VCaP (cell line): Measurements from ENCODE around the gene SHISA4.
"Not testable (repeated sequence)": the region's sequence is repeated elsewhere in the genome, so short reads cannot be mapped to it uniquely, and the experiment has no call there.

ENCODE experiments used
- H3K27ac ChIP-seq: fragments of 450-650 bp; 2 replicates; pipeline ENCODE4 v1.5.1; 2017
- TF ChIP-seq, protein P1 (sequence below): fragments of 450-650 bp; conservative IDR thresholded peaks from 2 replicates; pipeline ENCODE4 v1.5.1; 2017; ENCODE audit warnings: mild to moderate bottlenecking, moderate library complexity

Gene SHISA4

DNA sequence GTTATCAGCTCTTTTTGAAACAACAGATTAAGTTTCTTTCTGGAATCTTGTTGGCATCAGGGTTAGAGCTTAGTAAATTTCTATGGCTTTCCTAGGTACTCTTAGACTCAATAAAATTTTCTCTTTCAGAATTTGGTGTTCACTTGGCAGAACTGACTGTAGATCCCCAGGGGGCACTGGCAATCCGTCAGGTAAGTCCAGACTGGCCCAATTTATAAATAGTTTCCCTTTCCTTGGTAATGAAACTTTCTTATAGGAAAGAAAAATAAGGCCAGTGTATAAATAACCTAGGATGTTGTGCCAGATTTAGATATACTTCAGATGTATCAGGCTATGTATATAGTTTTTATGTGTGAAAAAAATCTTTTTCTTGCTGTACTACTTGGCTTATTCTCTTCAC lies 41.5 kb upstream of the SHISA4 start:
- TF ChIP-seq, protein P1, sequence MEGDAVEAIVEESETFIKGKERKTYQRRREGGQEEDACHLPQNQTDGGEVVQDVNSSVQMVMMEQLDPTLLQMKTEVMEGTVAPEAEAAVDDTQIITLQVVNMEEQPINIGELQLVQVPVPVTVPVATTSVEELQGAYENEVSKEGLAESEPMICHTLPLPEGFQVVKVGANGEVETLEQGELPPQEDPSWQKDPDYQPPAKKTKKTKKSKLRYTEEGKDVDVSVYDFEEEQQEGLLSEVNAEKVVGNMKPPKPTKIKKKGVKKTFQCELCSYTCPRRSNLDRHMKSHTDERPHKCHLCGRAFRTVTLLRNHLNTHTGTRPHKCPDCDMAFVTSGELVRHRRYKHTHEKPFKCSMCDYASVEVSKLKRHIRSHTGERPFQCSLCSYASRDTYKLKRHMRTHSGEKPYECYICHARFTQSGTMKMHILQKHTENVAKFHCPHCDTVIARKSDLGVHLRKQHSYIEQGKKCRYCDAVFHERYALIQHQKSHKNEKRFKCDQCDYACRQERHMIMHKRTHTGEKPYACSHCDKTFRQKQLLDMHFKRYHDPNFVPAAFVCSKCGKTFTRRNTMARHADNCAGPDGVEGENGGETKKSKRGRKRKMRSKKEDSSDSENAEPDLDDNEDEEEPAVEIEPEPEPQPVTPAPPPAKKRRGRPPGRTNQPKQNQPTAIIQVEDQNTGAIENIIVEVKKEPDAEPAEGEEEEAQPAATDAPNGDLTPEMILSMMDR: no peak
- H3K27ac ChIP-seq: no peak overlapping the region

DNA sequence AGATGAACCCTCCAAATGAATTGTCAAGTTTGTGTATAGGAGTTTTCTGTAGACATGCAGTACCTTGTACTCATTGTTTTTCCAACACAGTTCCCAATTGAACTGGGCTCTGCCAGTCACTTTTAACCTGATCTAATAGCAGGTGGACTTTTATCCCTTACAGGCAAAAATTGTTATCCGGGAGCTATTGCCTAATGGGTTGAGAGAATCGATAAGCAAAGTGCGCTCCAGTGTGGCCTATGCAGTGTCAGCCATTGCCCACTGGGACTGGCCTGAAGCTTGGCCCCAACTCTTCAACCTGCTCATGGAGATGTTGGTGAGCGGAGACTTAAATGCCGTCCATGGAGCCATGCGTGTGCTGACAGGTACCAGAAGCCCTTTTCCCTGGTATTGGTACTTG lies 40.5 kb upstream of the SHISA4 start:
- peak overlapping the region; percentile 58; the same call in 1 of the 2 replicates for H3K27ac ChIP-seq
- TF ChIP-seq, protein P1: no peak

DNA sequence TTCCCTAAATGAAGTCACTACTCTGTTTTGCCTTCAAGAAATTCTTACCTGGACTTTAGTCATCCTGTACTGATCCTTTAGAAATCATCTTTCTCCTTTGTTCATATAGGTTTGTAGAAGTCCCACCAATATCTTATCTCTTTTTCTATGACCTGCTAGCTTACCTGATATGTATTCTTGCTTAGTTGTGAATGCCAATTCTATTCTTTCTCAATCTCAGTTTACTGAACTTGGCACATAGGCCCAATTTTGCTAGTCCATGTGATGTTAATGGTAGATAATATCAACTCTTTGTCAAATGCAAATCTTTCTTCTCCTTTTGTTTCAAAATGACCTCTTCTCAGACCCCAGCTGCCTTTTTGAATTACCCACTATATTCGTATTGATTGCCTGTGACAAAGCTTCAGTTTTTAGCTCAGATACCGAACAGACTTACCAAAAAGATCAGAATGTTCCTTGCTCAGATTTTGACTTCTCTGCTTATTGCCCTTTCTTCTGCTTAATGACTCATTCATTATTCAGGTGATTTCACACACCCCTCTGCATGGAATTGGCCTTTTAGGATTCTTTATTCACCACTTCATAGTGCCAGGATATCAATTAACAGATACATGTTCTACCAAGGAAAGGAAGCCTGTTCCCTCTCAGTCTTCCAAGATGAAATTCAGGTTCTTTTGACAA lies 39.2 kb upstream of the SHISA4 start:
- peak overlapping the region; percentile 58 for H3K27ac ChIP-seq
- TF ChIP-seq, protein P1: no peak

DNA sequence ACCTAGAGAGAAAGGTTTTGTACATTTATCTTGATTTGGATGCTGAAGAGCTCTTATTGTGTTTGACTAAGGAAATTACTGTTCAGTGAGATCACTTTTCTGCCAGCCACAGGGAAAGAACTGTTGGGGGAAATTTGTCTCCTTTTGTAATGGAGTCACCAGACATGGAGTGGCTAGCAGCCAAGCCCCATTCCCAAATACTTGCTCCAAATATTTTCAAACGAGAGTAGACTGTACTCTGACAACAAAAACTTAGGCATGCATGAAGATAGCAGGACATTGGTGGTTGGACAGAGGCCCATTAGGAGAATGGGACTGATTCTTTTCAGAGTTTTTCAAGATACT lies 38.7 kb upstream of the SHISA4 start:
- peak overlapping the region; percentile 58 for H3K27ac ChIP-seq
- TF ChIP-seq, protein P1: no peak

DNA sequence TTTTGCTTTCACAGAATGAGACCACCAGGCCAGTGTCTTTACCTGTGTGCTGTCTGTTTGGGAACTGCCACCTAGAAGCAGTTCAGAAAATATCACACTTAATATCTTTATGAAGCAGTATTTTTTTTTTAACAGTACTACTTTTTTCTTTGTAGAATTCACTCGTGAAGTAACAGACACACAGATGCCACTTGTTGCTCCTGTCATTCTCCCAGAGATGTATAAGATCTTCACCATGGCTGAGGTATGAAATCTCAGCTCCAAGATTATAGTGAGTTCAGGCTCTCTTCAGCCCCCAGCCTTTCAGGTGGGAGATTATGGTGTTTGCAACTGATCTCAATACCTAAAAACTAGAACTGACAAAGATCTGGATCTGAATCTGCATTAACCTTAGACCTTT lies 36.7 kb upstream of the SHISA4 start:
- H3K27ac ChIP-seq: no peak overlapping the region
- TF ChIP-seq, protein P1: no peak

DNA sequence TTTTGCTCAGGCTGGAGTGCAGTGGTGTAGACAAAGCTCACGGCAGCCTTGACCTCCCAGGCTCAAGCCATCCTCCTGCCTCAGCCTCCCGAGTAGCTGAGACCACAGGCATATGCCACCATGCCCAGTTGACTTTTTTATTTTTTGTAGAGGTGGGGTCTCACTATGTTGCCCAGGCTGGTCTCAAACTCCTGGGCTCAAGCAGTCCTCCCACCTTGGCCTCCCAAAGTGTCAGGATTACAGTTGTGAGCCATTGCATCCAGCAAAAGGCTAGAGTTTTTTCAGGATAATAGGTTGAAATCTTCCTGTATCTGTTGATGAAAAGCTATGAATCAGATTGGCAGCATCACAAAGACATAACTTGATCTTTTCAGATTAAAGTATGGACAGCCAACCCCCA lies 32.0 kb upstream of the SHISA4 start:
- H3K27ac ChIP-seq: not testable (repeated sequence)

DNA sequence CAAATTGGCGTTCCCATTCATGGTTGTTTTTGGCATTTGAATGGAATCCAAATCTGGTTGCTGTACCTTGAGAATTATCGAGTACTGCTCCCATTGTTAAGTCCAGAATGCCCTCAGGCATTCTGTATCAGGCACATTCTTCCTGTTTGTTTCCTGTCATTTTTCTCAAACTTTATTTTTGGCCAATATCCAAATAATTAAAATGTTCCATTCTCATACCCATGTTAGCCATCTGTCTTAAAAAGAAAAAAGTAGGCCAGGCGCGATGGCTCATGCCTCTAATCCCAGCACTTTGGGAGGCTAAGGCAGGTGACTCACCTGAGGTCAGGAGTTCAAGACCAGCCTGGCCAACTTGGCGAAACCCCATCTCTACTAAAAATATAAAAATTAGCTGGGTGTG lies 29.3 kb upstream of the SHISA4 start:
- TF ChIP-seq, protein P1: no peak

DNA sequence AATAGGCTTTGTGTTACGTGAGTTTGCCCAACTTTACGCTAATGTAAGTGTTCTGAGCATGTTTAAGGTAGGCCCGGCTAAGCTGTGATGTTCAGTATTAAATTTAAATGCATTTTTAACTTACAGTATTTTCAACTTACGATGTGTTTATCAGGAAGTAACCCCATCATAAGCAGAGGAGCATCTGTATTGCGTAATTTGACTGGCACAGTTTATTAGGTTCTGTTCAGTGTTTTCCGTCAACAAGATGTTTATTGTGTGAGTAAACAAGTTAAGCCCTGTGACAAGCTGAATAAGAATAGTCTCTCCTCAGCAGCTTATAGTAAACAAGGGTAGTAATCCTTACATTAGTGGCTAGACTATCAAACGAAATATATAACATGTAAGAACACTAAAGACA lies 27.2 kb upstream of the SHISA4 start:
- no peak overlapping the region for H3K27ac ChIP-seq
- TF ChIP-seq, protein P1: no peak

More for the DNA sequence above, 29.3 kb upstream of the SHISA4 start:
- H3K27ac ChIP-seq: no peak overlapping the region
